Measurements from ENCODE around the gene PTGR3. TPM values are rescaled to one million over a fixed set of nuclear protein-coding genes. Genes with fewer than 3 reads are reported as not detected.

The PTGR3 gene
- total and polyA plus RNA-seq, 12 donors, result 10.0 to 71.3 (median 57.1) TPM

- intact Hi-C loops (cut with DNase I), result loop anchor here in 1 of 10 donors (5.0 kb wide), 1 partner anchor 35 kb away; the partner anchor contains the start of gene PTGR3
- Histone ChIP-seq H3K36me3 (no peaks in the 10 kb centered on the region), H3K27me3 (no peaks in the 10 kb centered on the region), H3K4me3 (no peak overlapping the region), H3K4me1 (peaks cover 5 to 49% (median 17%) of the 10 kb centered on the region in 9 donors), H3K9me3 (no peaks in the 10 kb centered on the region), H3K27ac (peak overlapping the region in 2 of 10 donors; percentile 86 to 93)
- WGBS, 2 donors, result 74 to 84% methylated on average over 17 of the region's 17 CpGs
- no peak for DNase-seq
- TF ChIP-seq, protein P1, sequence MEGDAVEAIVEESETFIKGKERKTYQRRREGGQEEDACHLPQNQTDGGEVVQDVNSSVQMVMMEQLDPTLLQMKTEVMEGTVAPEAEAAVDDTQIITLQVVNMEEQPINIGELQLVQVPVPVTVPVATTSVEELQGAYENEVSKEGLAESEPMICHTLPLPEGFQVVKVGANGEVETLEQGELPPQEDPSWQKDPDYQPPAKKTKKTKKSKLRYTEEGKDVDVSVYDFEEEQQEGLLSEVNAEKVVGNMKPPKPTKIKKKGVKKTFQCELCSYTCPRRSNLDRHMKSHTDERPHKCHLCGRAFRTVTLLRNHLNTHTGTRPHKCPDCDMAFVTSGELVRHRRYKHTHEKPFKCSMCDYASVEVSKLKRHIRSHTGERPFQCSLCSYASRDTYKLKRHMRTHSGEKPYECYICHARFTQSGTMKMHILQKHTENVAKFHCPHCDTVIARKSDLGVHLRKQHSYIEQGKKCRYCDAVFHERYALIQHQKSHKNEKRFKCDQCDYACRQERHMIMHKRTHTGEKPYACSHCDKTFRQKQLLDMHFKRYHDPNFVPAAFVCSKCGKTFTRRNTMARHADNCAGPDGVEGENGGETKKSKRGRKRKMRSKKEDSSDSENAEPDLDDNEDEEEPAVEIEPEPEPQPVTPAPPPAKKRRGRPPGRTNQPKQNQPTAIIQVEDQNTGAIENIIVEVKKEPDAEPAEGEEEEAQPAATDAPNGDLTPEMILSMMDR (IDR thresholded peaks at IDR 0.05), result no peak
- ATAC-seq, result no peak
Measured at GRCh38 chr18:75172299-75173124, 36.4 kb downstream of the PTGR3 start.

- ATAC-seq (peak in 7 of 8 donors; percentile 16 to 82 (median 66)), DNase-seq (peak in 1 of 2 donors; percentile 66)
- Histone ChIP-seq H3K4me3 (peak overlapping the region in 1 of 10 donors; percentile 46), H3K9me3 (no peaks in the 10 kb centered on the region), H3K27me3 (no peaks in the 10 kb centered on the region), H3K27ac (peak overlapping the region; percentile 65 to 93 (median 82)), H3K4me1 (peaks cover 5 to 55% (median 17%) of the 10 kb centered on the region in 9 donors), H3K36me3 (no peaks in the 10 kb centered on the region)
- TF ChIP-seq, protein P1 (IDR thresholded peaks at IDR 0.05), result peak in 2 of 9 donors; percentile 3 to 13
- 59 to 75% methylated on average over 11 of the region's 11 CpGs for WGBS, 2 donors
- intact Hi-C loops (cut with DNase I), result loop anchor here in 2 of 10 donors (2.0 to 5.0 kb wide), 2 partner anchors 36 to 38 kb away; partner anchors contain the start of gene PTGR3 (in 2 of the 2)
Measured at GRCh38 chr18:75170916-75171315, 38.0 kb downstream of the PTGR3 start.

- TF ChIP-seq, protein P1 (IDR thresholded peaks at IDR 0.05), result peak in 7 of 9 donors; percentile 9 to 55 (median 30)
- 69 to 79% methylated on average over 34 of the region's 34 CpGs for WGBS, 2 donors
- Histone ChIP-seq H3K27ac (peak overlapping the region; percentile 59 to 93 (median 82)), H3K4me3 (peak overlapping the region in 9 of 10 donors; percentile 0 to 46 (median 23)), H3K27me3 (no peaks in the 10 kb centered on the region), H3K9me3 (no peaks in the 10 kb centered on the region), H3K4me1 (peaks cover 5 to 55% (median 17%) of the 10 kb centered on the region in 9 donors), H3K36me3 (no peaks in the 10 kb centered on the region)
- intact Hi-C loops (cut with DNase I), result loop anchor here in 2 of 10 donors (2.0 to 5.0 kb wide), 2 partner anchors 37 to 39 kb away; partner anchors contain the start of gene PTGR3 (in 2 of the 2)
- ATAC-seq, result peak; percentile 58 to 84 (median 78)
- peak; percentile 52 to 55 for DNase-seq
Measured at GRCh38 chr18:75170022-75170789, 38.7 kb downstream of the PTGR3 start.

GRCh38 chr18:75169411-75169810 is 39.5 kb downstream of the PTGR3 start:
- Histone ChIP-seq H3K27me3 (no peaks in the 10 kb centered on the region), H3K4me1 (peaks cover 5 to 55% (median 17%) of the 10 kb centered on the region in 9 donors), H3K9me3 (no peaks in the 10 kb centered on the region), H3K36me3 (no peaks in the 10 kb centered on the region), H3K4me3 (peak overlapping the region in 2 of 10 donors; percentile 23 to 42), H3K27ac (peak overlapping the region in 9 of 10 donors; percentile 26 to 93 (median 82))
- ATAC-seq, result no peak
- TF ChIP-seq, protein P1 (IDR thresholded peaks at IDR 0.05), result no peak
- no peak for DNase-seq
- WGBS, 2 donors, result 85 to 88% methylated on average over 9 of the region's 9 CpGs
- intact Hi-C loops (cut with DNase I), result loop anchor here in 5 of 10 donors (5.0 to 10.0 kb wide), 7 partner anchors 38 to 515 kb away; partner anchors contain the start of gene PTGR3 (in 1 of the 5)
